AG04450 (cell line): ENCODE measurements around the gene PUM2. TPM values are rescaled to one million over a fixed set of nuclear protein-coding genes. Genes with fewer than 3 reads are reported as not detected.
"Not testable (repeated sequence)": the region's sequence is repeated elsewhere in the genome, so short reads cannot be mapped to it uniquely, and the experiment has no call there.

Experiments used
- CTCF ChIA-PET: fragments of 300-600, 350-600 bp; formaldehyde crosslinking; extraction: SDS; loops from one replicate; lab custom pipeline; 2022; ENCODE audit warnings: antibody characterized with exemption, inconsistent platforms; lab: Charles Lee
- POLR2A ChIA-PET: fragments of 350-600 bp; formaldehyde crosslinking; extraction: SDS; loops from one replicate; lab custom pipeline; 2021; ENCODE audit warnings: antibody characterized with exemption, inconsistent platforms; lab: Yijun Ruan, JAX
- DNase-seq: peaks from one replicate; pipeline ENCODE4 v3.0.0-alpha.2; 2011; ENCODE audit warnings: low read depth, low spot score
- H3K27ac ChIP-seq: one replicate; pipeline ENCODE4 v1.5.1; 2012; ENCODE audit warnings: low read depth, low read length, control low read depth
- H3K27me3 ChIP-seq: one replicate; pipeline ENCODE4 v1.6.0; 2012; ENCODE audit warnings: low read length; ENCODE audit not compliant: control insufficient read depth, insufficient read depth
- H3K4me3 ChIP-seq: 2 replicates; pipeline ENCODE4 v1.5.1; 2011; ENCODE audit warnings: mild to moderate bottlenecking, low read depth, low read length, control low read depth
- H3K9me3 ChIP-seq: 2 replicates; pipeline ENCODE4 v1.5.1; 2012; ENCODE audit warnings: low read length; ENCODE audit not compliant: control insufficient read depth, insufficient read depth
- CTCF ChIP-seq: IDR thresholded peaks from 2 replicates; pipeline ENCODE4 v1.5.1; 2011; ENCODE audit warnings: low read depth, low read length, control low read depth, inconsistent platforms
- polyA plus RNA-seq: library from polyadenylated mRNA; depleted of rRNA; stranded (reverse); fragments of >200 nt; gene quantifications from 2 replicates; pipeline ENCODE4 v1.2.3, GENCODE V29; 2011

PUM2 gene
- polyA plus RNA-seq, 1 experiment: 53.7 TPM

GRCh38 chr2:20249170-20249569 is 101.5 kb downstream of the PUM2 start:
- ChIA-PET CTCF (interaction anchor here (0.6 to 1.3 kb wide), 2 partner anchors 24 to 42 kb away, joined by 3 to 4 read pairs; no protein-coding TSS in a partner anchor), POLR2A (no interaction called here)
- Histone ChIP-seq H3K9me3 (no peaks in the 10 kb centered on the region), H3K4me3 (no peak overlapping the region), H3K27ac (no peak overlapping the region), H3K27me3 (no peaks in the 10 kb centered on the region)
- TF ChIP-seq CTCF: no peak
- no peak for DNase-seq

GRCh38 chr2:20247084-20247483 is 103.6 kb downstream of the PUM2 start:
- CTCF ChIA-PET: interaction anchor here (1.0 to 1.3 kb wide), 2 partner anchors 44 to 80 kb away, joined by 3 to 4 read pairs; no protein-coding TSS in a partner anchor

GRCh38 chr2:20243637-20244036 is 107.0 kb downstream of the PUM2 start:
- H3K27ac ChIP-seq, DNase-seq, H3K27me3 ChIP-seq, POLR2A ChIA-PET, H3K4me3 ChIP-seq, H3K9me3 ChIP-seq: not testable (repeated sequence)
- CTCF ChIA-PET: interaction anchor here (1.0 kb wide), 1 partner anchor 54 kb away, joined by 3 read pairs; no protein-coding TSS in a partner anchor

More at GRCh38 chr2:20247084-20247483, 103.6 kb downstream of the PUM2 start:
- H3K27ac ChIP-seq: no peak overlapping the region
- H3K4me3 ChIP-seq: no peak overlapping the region
- POLR2A ChIA-PET: no interaction called here
- TF ChIP-seq CTCF: no peak
- no peak for DNase-seq
- H3K27me3 ChIP-seq: no peaks in the 10 kb centered on the region
- no peaks in the 10 kb centered on the region; the same call in 1 of the 2 replicates for H3K9me3 ChIP-seq

GRCh38 chr2:20242727-20243377 is 107.8 kb downstream of the PUM2 start:
- Histone ChIP-seq H3K27ac (no peak overlapping the region), H3K4me3 (no peak overlapping the region), H3K9me3 (no peaks in the 10 kb centered on the region; the same call in 1 of the 2 replicates), H3K27me3 (peaks cover 6% of the 10 kb centered on the region)
- CTCF ChIA-PET: interaction anchor here (0.7 to 2.2 kb wide), 3 partner anchors 18 to 287 kb away, joined by 3 to 9 read pairs (median 8); partner anchors contain the start of gene SDC1
- DNase-seq: no peak
- TF ChIP-seq CTCF: no peak
- POLR2A ChIA-PET: no interaction called here

- Histone ChIP-seq H3K27me3 (peaks cover 6% of the 10 kb centered on the region), H3K27ac (no peak overlapping the region), H3K4me3 (no peak overlapping the region), H3K9me3 (no peaks in the 10 kb centered on the region; the same call in 1 of the 2 replicates)
- TF ChIP-seq CTCF: peak; percentile 38; the same call in 1 of the 2 replicates
- CTCF ChIA-PET: interaction anchor here (0.6 to 2.2 kb wide), 4 partner anchors 17 to 287 kb away, joined by 3 to 9 read pairs (median 8); partner anchors contain the start of gene SDC1
- POLR2A ChIA-PET: no interaction called here
- DNase-seq: no peak
These were observed 108.5 kb downstream of the PUM2 start for GRCh38 chr2:20241973-20242726.

- H3K9me3 ChIP-seq, H3K27ac ChIP-seq, H3K4me3 ChIP-seq, POLR2A ChIA-PET, DNase-seq: not testable (repeated sequence)
- CTCF ChIA-PET: interaction anchor here (0.9 to 1.2 kb wide), 2 partner anchors 23 to 51 kb away, joined by 3 to 5 read pairs; no protein-coding TSS in a partner anchor
- peaks cover 10% of the 10 kb centered on the region for H3K27me3 ChIP-seq
These were observed 110.4 kb downstream of the PUM2 start for GRCh38 chr2:20240291-20240690.
